AML-193 (cell line): ENCODE data around the gene ANO2.
"Not testable (repeated sequence)": the region's sequence is repeated elsewhere in the genome, so short reads cannot be mapped to it uniquely, and the experiment has no call there.

Experiments used
- DNase-seq, 2 experiments: peaks; one replicate each; lab custom pipeline; 2025; lab: John Stamatoyannopoulos, UW

ANO2 gene

DNA sequence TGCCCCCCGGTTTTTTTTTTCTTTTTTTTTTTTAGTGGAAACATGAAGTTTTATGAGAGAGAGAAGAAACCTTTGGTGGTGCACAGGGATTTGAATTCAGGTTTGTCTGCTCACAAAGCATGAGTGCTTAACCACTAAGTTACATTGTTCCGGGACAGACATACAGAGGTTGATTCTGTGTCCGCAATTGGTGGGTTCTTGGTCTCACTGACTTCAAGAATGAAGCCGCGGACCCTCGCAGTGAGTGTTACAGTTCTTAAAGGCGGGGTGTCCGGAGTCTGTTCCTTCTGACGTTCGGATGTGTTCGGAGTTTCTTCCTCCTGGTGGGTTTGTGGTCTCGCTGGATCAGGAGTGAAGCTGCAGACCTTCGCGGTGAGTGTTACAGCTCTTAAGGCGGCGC, 57.2 kb downstream of the ANO2 start:
- DNase-seq: not testable (repeated sequence)

DNA sequence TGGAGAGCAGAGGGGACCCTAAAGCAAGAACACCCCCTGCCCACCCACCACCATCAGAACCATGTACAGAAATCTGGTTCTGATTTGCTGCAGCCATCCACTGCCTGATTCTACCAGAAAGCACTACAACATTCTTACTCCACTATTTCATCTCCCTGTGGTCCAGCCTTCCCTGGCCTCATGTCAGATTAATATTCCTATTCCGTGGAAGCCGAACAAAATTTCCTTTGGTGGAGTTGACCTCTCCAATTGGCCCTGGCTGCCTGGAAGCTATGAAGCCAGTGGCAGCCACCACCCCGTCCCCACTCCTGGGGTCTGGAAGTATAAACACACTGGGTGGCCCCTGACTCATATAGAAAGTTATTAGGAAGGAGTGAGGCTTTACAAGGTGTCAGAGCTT, 60.2 kb downstream of the ANO2 start:
- no peak for DNase-seq

DNA sequence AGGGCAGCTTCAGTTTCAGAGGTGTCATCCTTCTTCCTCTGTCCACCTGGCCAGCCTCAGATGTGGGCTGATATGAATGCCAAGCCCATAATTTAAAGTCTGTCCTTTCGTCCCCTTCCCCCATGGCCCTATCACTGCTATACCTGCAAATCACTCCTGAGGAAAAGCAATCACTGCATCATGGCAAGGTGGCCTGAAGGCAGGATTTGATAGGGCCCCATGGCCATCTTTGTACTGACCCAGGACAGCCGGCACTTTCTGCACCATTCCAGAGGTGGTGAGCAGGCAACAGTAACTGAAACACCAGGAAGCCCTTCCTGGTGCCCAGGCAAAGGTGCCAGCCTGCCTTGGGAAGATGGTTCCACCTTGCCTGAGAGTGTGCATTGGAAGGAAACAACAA, 60.8 kb downstream of the ANO2 start:
- DNase-seq: no peak

DNA sequence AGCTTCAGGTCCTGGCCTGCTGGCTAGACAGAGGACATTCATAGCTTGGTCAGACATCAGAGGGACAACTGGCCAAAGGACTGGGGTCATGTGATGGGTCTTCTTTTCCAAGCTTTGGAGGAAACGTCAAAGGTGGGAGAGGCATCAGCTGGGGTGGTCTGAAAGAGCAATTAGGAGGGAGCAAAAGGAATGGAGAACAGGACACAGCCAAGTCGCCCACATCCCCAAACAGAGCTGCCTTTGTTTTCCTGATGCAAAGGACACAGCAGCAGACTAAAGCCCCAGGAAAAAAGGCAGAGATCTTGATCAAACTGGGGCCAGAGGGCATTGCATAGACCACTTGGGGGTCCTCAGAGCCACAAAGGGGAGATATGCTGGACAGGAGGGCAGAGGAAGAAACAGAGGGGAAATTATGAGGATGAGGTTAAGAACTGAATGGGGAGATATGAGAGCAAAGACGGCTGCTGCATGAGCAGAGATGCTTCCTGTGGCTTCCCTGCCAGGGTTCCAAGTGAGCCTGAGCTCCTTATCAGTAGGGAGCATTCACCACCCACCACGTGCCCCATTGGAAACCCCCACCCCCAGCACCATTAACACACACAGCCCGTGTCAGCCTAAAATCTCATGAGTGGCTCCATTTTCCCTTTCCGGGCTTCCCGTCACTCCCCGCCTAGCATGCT, 62.4 kb downstream of the ANO2 start:
- DNase-seq: no peak

DNA sequence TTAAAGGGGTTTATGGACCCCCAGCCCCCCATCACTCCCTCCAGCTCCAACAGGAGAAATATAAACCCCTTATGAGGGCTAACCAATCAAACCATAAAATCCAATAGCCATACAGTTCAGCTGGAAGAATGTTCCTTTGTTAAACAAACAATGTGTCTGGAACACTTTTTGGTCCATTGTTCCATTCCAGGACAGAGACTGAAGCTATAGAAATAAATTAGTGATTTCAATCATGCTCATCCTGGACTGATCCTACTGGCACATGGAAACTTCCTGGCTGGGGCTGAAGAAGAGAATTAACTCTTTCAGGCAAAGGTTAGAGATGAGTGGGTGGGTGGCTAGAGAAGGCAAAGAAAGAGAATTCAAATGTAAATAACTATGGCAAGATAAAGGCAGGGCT, 63.4 kb downstream of the ANO2 start:
- no peak for DNase-seq

- no peak for DNase-seq
Measured at GRCh38 chr12:5881101-5881606, 63.9 kb downstream of the ANO2 start.

GRCh38 chr12:5875851-5876250, 69.2 kb downstream of the ANO2 start:
- DNase-seq: no peak

GRCh38 chr12:5874514-5874913, 70.5 kb downstream of the ANO2 start:
- DNase-seq: no peak

DNA sequence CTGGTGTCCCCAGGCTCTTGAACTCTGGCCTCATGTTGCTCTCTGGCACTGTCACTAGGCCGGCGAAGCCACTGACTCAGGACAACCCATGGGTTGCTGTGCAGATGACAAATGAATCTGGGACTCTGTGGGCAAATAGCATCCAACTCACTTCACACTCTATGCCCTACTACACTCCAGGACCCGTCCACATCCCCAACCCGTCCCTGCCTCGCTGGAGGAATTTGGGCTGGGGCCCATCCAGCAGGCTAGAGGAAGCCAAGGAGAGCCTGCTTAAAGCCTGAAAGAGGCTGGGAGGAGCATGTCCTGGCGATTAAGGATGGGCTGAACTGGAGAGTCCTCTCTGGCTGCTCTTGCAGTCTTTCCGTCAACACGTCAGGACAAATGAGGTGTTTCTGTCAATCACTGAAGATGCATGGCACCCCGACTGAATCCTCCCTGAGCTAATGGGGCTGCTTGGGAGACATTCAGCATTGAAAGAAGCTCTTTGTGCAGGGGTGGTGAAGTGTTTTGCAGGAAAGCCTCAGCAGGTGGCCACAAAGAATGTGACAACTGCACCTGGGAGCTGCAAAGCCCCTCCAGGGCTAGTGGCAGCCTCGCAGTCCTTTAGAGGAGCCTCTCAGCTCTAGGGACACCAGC, 71.7 kb downstream of the ANO2 start:
- DNase-seq: no peak

DNA sequence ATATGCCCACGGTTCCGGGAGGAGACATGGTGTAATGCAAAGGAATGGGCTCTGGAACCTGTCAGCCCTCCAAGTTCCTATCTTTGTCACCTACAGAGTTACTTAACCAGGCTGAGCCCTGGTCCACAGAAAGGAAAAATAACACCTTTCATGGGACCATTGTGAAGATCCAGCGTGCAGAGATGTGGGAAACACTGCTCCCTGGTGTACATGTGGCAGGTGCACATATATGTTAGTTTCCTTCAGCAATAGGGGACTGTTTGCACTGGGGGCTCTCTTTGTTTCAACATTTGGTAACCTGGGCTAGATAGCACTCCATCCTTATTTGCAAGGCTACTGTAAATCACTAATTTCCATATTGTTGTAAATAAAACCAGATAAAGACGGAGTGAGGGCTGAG, 72.3 kb downstream of the ANO2 start:
- DNase-seq: no peak

DNA sequence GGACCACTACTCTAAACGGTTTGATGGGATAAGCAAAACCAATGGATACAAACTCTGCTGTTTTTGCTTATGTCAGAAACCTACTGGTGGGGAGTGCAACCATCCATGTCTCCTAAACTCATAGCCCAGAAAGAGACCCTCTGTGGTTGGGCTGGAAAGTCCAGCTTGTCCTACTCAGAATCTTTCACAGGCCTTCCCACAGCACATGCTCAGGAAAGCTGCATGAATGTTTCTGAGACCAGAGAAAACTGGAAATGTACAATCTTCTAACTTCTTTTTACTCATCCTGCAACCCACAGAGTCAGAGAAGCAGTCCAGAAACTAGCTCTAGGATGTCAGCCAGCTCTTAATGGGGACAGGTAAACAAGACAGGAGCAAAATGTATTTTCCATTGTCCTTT, 73.3 kb downstream of the ANO2 start:
- no peak for DNase-seq

DNA sequence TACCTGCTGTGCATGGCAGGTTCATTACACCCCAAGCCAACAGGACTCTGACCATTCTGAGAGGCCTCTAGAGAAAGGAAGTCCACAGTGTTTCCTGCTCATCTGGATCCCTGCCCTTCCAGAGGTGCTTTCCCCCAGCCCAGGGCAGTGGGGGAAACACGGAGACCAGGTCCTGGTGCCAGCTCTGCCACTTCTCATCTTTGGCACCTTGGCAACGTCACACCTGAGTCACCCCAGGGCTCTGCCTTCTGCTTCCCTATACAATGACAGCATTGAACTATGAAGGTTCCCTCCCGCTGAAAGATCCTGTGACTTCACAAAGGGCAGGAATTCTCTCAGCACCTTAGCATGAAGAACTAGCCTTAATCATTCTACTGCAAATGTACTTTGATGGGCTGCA, 74.9 kb downstream of the ANO2 start:
- no peak for DNase-seq

GRCh38 chr12:5868625-5869295, 76.3 kb downstream of the ANO2 start:
- DNase-seq: no peak

- no peak for DNase-seq
Measured at GRCh38 chr12:5865397-5865796, 79.7 kb downstream of the ANO2 start.

DNA sequence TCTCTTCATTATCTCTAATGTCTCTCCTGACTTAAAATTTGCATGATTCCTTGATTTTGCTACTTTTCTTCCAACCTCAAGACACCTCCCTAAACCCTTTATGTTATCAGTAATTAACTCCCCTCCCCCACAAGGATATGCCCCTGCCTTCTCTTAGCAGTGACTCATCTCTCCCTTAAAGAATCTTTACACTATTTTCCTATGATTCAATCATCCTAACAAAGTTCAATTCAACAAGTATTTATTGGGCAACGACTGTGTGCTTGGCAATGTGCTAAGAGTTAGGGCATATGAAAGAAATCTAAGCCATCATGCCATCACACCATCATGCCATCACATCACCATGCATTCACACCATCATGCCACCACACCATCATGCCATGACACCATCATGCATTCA, 80.1 kb downstream of the ANO2 start:
- no peak for DNase-seq

DNA sequence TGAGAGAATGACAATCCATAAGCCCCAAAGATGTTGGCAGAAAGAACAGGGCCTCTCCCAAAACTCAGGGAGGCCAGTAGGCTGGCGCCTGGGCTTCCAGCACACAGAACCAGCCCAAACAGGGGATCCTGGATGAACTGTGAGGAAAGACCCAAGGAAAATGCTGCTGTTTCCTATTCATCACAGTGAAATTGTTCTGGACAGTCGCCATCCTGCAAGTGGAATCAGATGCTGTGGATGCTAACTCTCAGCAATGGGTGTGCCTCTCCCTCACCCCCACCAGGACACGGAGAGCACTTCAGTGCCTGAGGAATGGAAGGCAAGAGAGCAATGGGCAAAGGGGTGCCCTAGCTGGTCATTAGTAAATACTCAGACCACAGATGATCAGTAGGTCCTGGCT, 80.8 kb downstream of the ANO2 start:
- no peak for DNase-seq

DNA sequence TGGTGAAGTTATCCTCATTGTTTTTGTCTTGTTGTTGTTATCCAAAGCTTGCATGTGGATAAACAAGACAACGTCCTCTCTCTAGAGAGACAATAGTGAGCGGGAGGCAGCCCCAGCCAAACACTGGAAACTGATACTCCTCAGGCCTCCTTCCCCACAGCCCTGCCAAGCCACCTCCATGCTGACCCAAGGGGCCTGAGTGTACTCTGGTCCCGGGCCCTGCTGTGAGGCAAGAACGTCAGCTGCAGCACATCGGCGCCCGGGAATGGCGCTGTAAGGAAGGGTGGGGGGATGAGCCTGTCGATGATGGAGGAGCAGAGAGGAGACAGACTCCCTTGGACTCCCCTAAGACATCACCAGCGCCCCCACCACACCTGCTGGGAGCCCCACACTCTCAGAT, 83.6 kb downstream of the ANO2 start:
- no peak for DNase-seq

- no peak for DNase-seq
Measured at GRCh38 chr12:5856692-5857091, 88.4 kb downstream of the ANO2 start.

DNA sequence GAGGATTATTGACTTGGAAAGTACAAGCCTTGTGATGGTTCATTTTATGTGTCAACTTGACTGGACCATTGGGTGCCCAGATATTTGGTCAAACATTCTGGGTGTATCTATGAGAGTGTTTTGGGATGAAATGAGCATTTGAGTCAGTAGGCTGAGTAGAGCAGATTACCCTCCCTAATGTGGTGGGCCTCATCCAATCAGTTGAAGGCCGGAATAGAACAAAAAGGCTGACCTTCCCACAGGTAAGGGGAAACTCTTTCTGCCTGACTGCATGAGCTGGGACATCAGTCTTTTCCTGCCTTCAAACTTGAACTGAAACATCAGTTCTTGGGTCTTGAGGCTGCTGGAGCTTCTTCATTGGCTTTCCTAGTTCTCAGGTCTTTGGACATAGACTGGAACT, 98.1 kb downstream of the ANO2 start:
- no peak for DNase-seq

DNA sequence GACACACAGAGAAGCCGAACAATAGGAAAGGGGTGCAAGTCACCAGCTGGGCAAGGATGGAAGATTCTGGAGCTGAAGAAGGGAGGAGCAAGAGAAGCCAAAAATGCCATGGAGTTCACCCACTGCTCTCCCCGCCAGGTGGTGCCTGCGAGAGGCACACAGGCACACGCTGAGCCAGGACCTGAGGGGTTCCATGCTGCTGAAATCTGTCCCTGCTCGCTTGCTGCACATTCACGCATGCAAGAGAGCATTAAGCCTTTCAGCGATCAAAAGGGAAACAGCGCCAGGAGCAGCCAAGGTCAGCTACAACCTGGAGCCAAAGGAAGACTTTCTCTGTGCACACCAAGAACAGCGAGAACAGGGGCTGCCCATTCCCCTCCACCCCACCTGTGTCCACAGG, 104.1 kb downstream of the ANO2 start:
- DNase-seq: no peak

GRCh38 chr12:5830111-5830510, 114.9 kb downstream of the ANO2 start:
- no peak for DNase-seq

- no peak for DNase-seq
Measured at GRCh38 chr12:5827591-5827990, 117.5 kb downstream of the ANO2 start.

- DNase-seq: not testable (repeated sequence)
Measured at GRCh38 chr12:5825761-5826160, 119.3 kb downstream of the ANO2 start.
